ENCODE data around the gene OSBPL9. TPM values are rescaled to one million over a fixed set of nuclear protein-coding genes. Genes with fewer than 3 reads are reported as not detected.

The OSBPL9 gene
- polyA plus RNA-seq, 1 donor (not counting 4 experiments of a cell fraction or from before 2014, with no cell fraction given), result 62.7 TPM

DNA sequence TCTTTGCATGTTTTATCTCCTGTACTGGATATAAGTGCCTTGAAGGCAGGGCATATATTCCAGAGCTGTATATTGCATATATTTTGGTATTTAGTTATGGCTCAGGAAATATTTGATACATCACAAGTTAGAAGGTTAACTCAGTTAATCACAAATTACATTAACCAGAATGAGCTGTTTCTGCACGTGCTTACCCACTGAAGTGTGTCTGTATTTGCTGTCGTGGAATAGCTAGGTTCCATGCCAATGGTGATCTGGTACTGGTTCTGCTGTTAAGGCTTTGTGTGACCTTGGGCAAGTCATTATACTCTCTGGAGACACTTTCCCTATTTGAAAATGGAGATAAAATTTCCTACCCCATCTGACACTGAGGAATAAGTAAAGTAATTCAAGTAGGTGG is 50.7 kb downstream of the OSBPL9 start:
- Histone ChIP-seq H2AFZ (ENCODE audit: control insufficient read depth, low read length) (no peak overlapping the region), H3K9ac (ENCODE audit: control insufficient read depth, extremely low read depth, insufficient read depth, low read length) (no peak overlapping the region), H3K27ac (ENCODE audit: control insufficient read depth, insufficient read depth, low read length) (no peak overlapping the region), H3K4me1 (ENCODE audit: control insufficient read depth, extremely low read depth, insufficient read depth, low read length) (no peaks in the 10 kb centered on the region), H3K4me3 (ENCODE audit: control insufficient read depth in 2 of 3, extremely low read depth in 1 of 3, insufficient read depth in 2 of 3, low read depth in 1 of 3, low read length in 3 of 3) (no peak overlapping the region), H3K9me3 (ENCODE audit: control insufficient read depth, low read depth, low read length) (no peaks in the 10 kb centered on the region), H3K27me3 (ENCODE audit: control insufficient read depth, extremely low read depth, insufficient read depth, low read length) (no peaks in the 10 kb centered on the region), H3K4me2 (ENCODE audit: control insufficient read depth, extremely low read depth, insufficient read depth, low read depth, low read length) (no peak overlapping the region), H4K20me1 (ENCODE audit: control insufficient read depth, extremely low read depth, insufficient read depth, low read length) (no peaks in the 10 kb centered on the region), H3K9me1 (ENCODE audit: control insufficient read depth, extremely low read depth, insufficient read depth, low read length) (no peaks in the 10 kb centered on the region), H3K79me2 (ENCODE audit: control insufficient read depth, insufficient read depth, low read length) (peaks cover 8% of the 10 kb centered on the region), H3K36me3 (ENCODE audit: control insufficient read depth in 2 of 2, extremely low read depth in 1 of 2, insufficient read depth in 2 of 2, low read length in 2 of 2) (no peaks in the 10 kb centered on the region)
- dilution Hi-C loops (cut with MboI; ENCODE audit: extremely low pct_ligation_motif_present, low sequenced_read_pairs), result no loop called here
- FAIRE-seq, result no peak
- DNase-seq (ENCODE audit: low read depth, low spot score), result no peak
- TF ChIP-seq CTCF (optimal IDR thresholded peaks at IDR 0.05 in 1 of 3, IDR thresholded peaks at IDR 0.05 in 1 of 3, conservative IDR thresholded peaks at IDR 0.05 in 1 of 3; ENCODE audit: extremely low read depth in 1 of 3, insufficient read depth in 2 of 3, low read length in 3 of 3) (no peak), EZH2 (IDR thresholded peaks at IDR 0.05; ENCODE audit: low read length) (no peak)

- FAIRE-seq (no peak), DNase-seq (ENCODE audit: low read depth, low spot score) (no peak)
- no peaks in the 10 kb centered on the region for H3K9me1 ChIP-seq (ENCODE audit: control insufficient read depth, extremely low read depth, insufficient read depth, low read length)
- dilution Hi-C loops (cut with MboI; ENCODE audit: extremely low pct_ligation_motif_present, low sequenced_read_pairs), result no loop called here
- no peaks in the 10 kb centered on the region for H3K9me3 ChIP-seq (ENCODE audit: control insufficient read depth, low read depth, low read length)
- H3K4me1 ChIP-seq (ENCODE audit: control insufficient read depth, extremely low read depth, insufficient read depth, low read length), result no peaks in the 10 kb centered on the region
- H3K36me3 ChIP-seq (ENCODE audit: control insufficient read depth in 2 of 2, extremely low read depth in 1 of 2, insufficient read depth in 2 of 2, low read length in 2 of 2), result no peaks in the 10 kb centered on the region
- no peak overlapping the region for H3K27ac ChIP-seq (ENCODE audit: control insufficient read depth, insufficient read depth, low read length)
- no peak for TF ChIP-seq CTCF (optimal IDR thresholded peaks at IDR 0.05 in 1 of 3, IDR thresholded peaks at IDR 0.05 in 1 of 3, conservative IDR thresholded peaks at IDR 0.05 in 1 of 3; ENCODE audit: extremely low read depth in 1 of 3, insufficient read depth in 2 of 3, low read length in 3 of 3)
- TF ChIP-seq EZH2 (IDR thresholded peaks at IDR 0.05; ENCODE audit: low read length), result no peak
- no peaks in the 10 kb centered on the region for H3K27me3 ChIP-seq (ENCODE audit: control insufficient read depth, extremely low read depth, insufficient read depth, low read length)
- H3K4me2 ChIP-seq (ENCODE audit: control insufficient read depth, extremely low read depth, insufficient read depth, low read depth, low read length), result no peak overlapping the region
- no peak overlapping the region for H3K9ac ChIP-seq (ENCODE audit: control insufficient read depth, extremely low read depth, insufficient read depth, low read length)
- H3K4me3 ChIP-seq (ENCODE audit: control insufficient read depth in 2 of 3, extremely low read depth in 1 of 3, insufficient read depth in 2 of 3, low read depth in 1 of 3, low read length in 3 of 3), result no peak overlapping the region
- H2AFZ ChIP-seq (ENCODE audit: control insufficient read depth, low read length), result no peak overlapping the region
- H4K20me1 ChIP-seq (ENCODE audit: control insufficient read depth, extremely low read depth, insufficient read depth, low read length), result no peaks in the 10 kb centered on the region
- peaks cover 12% of the 10 kb centered on the region for H3K79me2 ChIP-seq (ENCODE audit: control insufficient read depth, insufficient read depth, low read length)
Observed at GRCh38 chr1:51669272-51669671, 52.4 kb downstream of the OSBPL9 start.

All from keratinocyte (primary cell).